ENCODE data around the gene CTDP1.

The CTDP1 gene

GRCh38 chr18:79645291-79645983 is 34.2 kb upstream of the CTDP1 start:
- DNase-seq, result peak; percentile 33

GRCh38 chr18:79647307-79647706 is 32.3 kb upstream of the CTDP1 start:
- DNase-seq, result no peak

- DNase-seq, result no peak
Measured at GRCh38 chr18:79650959-79651358, 28.6 kb upstream of the CTDP1 start.

GRCh38 chr18:79657342-79657996 is 22.1 kb upstream of the CTDP1 start:
- DNase-seq, result no peak

- no peak for DNase-seq
Measured at GRCh38 chr18:79658366-79658765, 21.2 kb upstream of the CTDP1 start.

GRCh38 chr18:79659733-79660132 is 19.9 kb upstream of the CTDP1 start:
- DNase-seq, result no peak

- no peak for DNase-seq
Measured at GRCh38 chr18:79662034-79662433, 17.6 kb upstream of the CTDP1 start.

GRCh38 chr18:79662439-79662838 is 17.2 kb upstream of the CTDP1 start:
- no peak for DNase-seq

- no peak for DNase-seq
Measured at GRCh38 chr18:79664525-79665125, 15.0 kb upstream of the CTDP1 start.

GRCh38 chr18:79668203-79668602 is 11.4 kb upstream of the CTDP1 start:
- no peak for DNase-seq

GRCh38 chr18:79672490-79673276 is 6.9 kb upstream of the CTDP1 start:
- DNase-seq, result no peak

GRCh38 chr18:79677221-79677620 is 2.4 kb upstream of the CTDP1 start:
- no peak for DNase-seq

GRCh38 chr18:79677840-79678239 is 1.8 kb upstream of the CTDP1 start:
- DNase-seq, result no peak

- DNase-seq, result peak; percentile 99
Measured at GRCh38 chr18:79678665-79679551, 695 bp upstream of the CTDP1 start.

GRCh38 chr18:79680100-79680879 is 687 bp downstream of the CTDP1 start:
- DNase-seq, result peak; percentile 70

- DNase-seq, result no peak
Measured at GRCh38 chr18:79680891-79681339, 1.3 kb downstream of the CTDP1 start.

- peak; percentile 66 for DNase-seq
Measured at GRCh38 chr18:79681484-79682387, 2.1 kb downstream of the CTDP1 start.

GRCh38 chr18:79682481-79682880 is 2.9 kb downstream of the CTDP1 start:
- no peak for DNase-seq

GRCh38 chr18:79682894-79683625 is 3.5 kb downstream of the CTDP1 start:
- peak; percentile 42 for DNase-seq

All from suppressor macrophage treated with lipopolysaccharide for 4 hours (primary cell).